Hepatocyte (in vitro differentiated cells): ENCODE data around the gene CHST3. TPM values are rescaled to one million over a fixed set of nuclear protein-coding genes. Genes with fewer than 3 reads are reported as not detected.

ENCODE experiments used
- DNase-seq: peaks from one replicate; pipeline ENCODE4 v3.0.0-alpha.2; 2016; ENCODE audit warnings: low spot score
- H2AFZ ChIP-seq: fragments of 200-600 bp; sonication (generic); 2 replicates; pipeline ENCODE4 v1.6.0; 2016; ENCODE audit warnings: antibody characterized with exemption, mild to moderate bottlenecking
- H3K27ac ChIP-seq: fragments of 200-600 bp; sonication (generic); 2 replicates; pipeline ENCODE4 v1.5.1; 2016; ENCODE audit warnings: mild to moderate bottlenecking
- H3K27me3 ChIP-seq: fragments of 200-600 bp; sonication (generic); 2 replicates; pipeline ENCODE4 v1.6.1; 2016
- H3K36me3 ChIP-seq: fragments of 200-600 bp; sonication (generic); replicated peaks from 2 replicates; pipeline ENCODE4 v1.5.1; 2016; ENCODE audit warnings: low read depth; ENCODE audit not compliant: insufficient read depth
- H3K4me1 ChIP-seq: fragments of 200-600 bp; sonication (generic); 2 replicates; pipeline ENCODE4 v1.5.1; 2016; ENCODE audit warnings: mild to moderate bottlenecking, moderate library complexity; ENCODE audit not compliant: insufficient read depth
- H3K4me2 ChIP-seq: fragments of 200-600 bp; sonication (generic); 2 replicates; pipeline ENCODE4 v1.6.0; 2016
- H3K4me3 ChIP-seq: fragments of 200-600 bp; sonication (generic); 2 replicates; pipeline ENCODE4 v1.5.1; 2016; ENCODE audit warnings: mild to moderate bottlenecking
- H3K79me2 ChIP-seq: fragments of 200-600 bp; sonication (generic); 2 replicates; pipeline ENCODE4 v1.6.0; 2017; ENCODE audit warnings: mild to moderate bottlenecking
- H3K9me2 ChIP-seq: fragments of 200-600 bp; sonication (generic); replicated peaks from 2 replicates; pipeline ENCODE4 v1.6.0; 2017; ENCODE audit warnings: mild to moderate bottlenecking; ENCODE audit not compliant: insufficient read depth
- H3K9me3 ChIP-seq: fragments of 200-600 bp; sonication (generic); 2 replicates; pipeline ENCODE4 v1.5.1; 2016; ENCODE audit warnings: low read depth, mild to moderate bottlenecking
- H4K20me1 ChIP-seq: fragments of 200-600 bp; sonication (generic); 2 replicates; pipeline ENCODE4 v1.6.0; 2016; ENCODE audit warnings: mild to moderate bottlenecking; ENCODE audit not compliant: insufficient read depth, poor library complexity, severe bottlenecking
- EZH2 ChIP-seq: fragments of 200-600 bp; sonication (generic); IDR thresholded peaks from 2 replicates; pipeline ENCODE4 v1.6.1; 2016; ENCODE audit warnings: antibody characterized with exemption, mild to moderate bottlenecking, borderline replicate concordance
- EZH2phosphoT487 ChIP-seq: fragments of 200-600 bp; sonication (generic); IDR thresholded peaks from one replicate; pipeline ENCODE4 v1.6.1; 2018; ENCODE audit warnings: antibody characterized with exemption, mild to moderate bottlenecking, low read depth, moderate library complexity; ENCODE audit not compliant: unreplicated experiment, severe bottlenecking
- WGBS: methylation state at CpG from one replicate; pipeline ENCODE4 v1.1.6; 2016; ENCODE audit warnings: low lambda C conversion rate; ENCODE audit errors: missing lambda C conversion rate; 5-methylcytosine and 5-hydroxymethylcytosine counted together
- polyA plus RNA-seq: library from polyadenylated mRNA; unstranded; fragments of >200 nt; fragmentation: Nextera tagmentation; extraction: Ambion mirVana; gene quantifications from 2 replicates; pipeline ENCODE4 v1.2.1, GENCODE V29; 2016
- total RNA-seq: library from RNA; depleted of rRNA; stranded (reverse); fragments of >200 nt; gene quantifications from 2 replicates; pipeline ENCODE4 v1.2.3, GENCODE V29; 2014
- TF ChIP-seq, protein P1 (sequence below): fragments of 200-600 bp; sonication (generic); IDR thresholded peaks from 2 replicates; pipeline ENCODE4 v1.5.1; 2016; ENCODE audit warnings: antibody characterized with exemption, mild to moderate bottlenecking; ENCODE audit not compliant: poor library complexity

CHST3 gene
- total and polyA plus RNA-seq, 2 experiments from 2014 or later = 6.8 to 14.1 TPM

DNA sequence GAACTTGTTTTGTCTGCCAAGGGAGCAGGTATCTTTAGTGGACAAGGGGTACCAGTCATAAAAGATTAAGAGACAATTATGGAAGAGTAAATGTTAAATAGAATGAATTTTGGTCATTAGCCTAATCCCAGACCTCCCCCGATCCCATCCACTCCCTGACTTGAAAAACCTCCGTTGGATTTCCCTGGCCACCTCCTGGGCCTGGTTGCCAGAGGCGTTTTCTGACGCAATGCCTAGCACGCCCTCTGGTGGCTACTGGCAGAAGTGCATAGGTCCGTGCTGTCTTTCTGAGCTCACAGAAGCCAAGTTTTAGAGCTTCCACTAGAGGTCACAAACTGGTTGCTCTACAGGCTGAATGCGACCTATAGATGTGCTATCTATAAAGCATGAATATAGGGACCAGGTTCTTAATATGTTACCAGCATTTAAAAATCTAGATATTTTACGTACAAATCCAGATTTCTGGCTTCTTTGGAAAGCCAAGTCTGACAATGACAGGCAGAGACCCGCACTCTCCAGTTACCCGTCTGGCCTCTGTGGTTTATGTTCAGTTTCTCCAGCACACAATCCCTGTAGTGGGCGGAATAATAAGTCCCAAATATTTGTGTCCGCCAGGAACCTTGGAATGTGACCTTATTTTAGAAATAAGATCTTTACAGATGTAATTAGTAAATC lies 84.4 kb downstream of the CHST3 start:
- H3K4me1 ChIP-seq = peaks cover 17% of the 10 kb centered on the region
- no peaks in the 10 kb centered on the region for H3K79me2 ChIP-seq
- H3K27ac ChIP-seq = no peak overlapping the region
- no peaks in the 10 kb centered on the region for H3K36me3 ChIP-seq
- H2AFZ ChIP-seq = no peak overlapping the region
- H3K9me3 ChIP-seq = no peaks in the 10 kb centered on the region
- no peak overlapping the region for H3K4me3 ChIP-seq
- no peaks in the 10 kb centered on the region for H3K9me2 ChIP-seq
- H3K27me3 ChIP-seq = no peaks in the 10 kb centered on the region
- WGBS = 31% methylated on average over 12 of the region's 12 CpGs
- H4K20me1 ChIP-seq = no peaks in the 10 kb centered on the region
- TF ChIP-seq, protein P1, sequence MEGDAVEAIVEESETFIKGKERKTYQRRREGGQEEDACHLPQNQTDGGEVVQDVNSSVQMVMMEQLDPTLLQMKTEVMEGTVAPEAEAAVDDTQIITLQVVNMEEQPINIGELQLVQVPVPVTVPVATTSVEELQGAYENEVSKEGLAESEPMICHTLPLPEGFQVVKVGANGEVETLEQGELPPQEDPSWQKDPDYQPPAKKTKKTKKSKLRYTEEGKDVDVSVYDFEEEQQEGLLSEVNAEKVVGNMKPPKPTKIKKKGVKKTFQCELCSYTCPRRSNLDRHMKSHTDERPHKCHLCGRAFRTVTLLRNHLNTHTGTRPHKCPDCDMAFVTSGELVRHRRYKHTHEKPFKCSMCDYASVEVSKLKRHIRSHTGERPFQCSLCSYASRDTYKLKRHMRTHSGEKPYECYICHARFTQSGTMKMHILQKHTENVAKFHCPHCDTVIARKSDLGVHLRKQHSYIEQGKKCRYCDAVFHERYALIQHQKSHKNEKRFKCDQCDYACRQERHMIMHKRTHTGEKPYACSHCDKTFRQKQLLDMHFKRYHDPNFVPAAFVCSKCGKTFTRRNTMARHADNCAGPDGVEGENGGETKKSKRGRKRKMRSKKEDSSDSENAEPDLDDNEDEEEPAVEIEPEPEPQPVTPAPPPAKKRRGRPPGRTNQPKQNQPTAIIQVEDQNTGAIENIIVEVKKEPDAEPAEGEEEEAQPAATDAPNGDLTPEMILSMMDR = peak; percentile 100
- TF ChIP-seq EZH2phosphoT487 (no peak), EZH2 (no peak)
- peak; percentile 94 for DNase-seq
- H3K4me2 ChIP-seq = no peak overlapping the region

DNA sequence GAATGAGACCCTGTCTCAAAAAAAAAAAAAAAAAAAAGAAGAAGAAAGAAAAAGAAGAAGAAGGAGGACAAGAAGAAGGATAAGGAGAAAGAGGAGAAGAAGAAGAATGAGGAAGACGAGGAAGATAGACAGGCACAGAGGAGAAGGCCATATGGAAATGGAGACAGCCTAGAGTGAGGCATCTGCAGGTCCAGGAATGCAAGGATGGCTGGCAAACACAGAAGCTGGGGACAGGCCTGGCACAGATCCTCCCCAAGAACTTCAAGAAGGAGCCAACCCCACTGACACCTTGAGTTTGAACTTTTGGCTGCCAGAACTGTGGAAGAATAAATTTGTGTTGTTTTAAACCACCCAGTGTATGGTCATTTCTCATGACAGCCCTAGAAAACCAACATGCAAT lies 85.3 kb downstream of the CHST3 start:
- no peaks in the 10 kb centered on the region for H3K9me2 ChIP-seq
- 100% methylated on average over 1 of the region's 1 CpG for WGBS
- no peak for DNase-seq
- H3K4me3 ChIP-seq = no peak overlapping the region
- H3K9me3 ChIP-seq = no peaks in the 10 kb centered on the region
- H4K20me1 ChIP-seq = no peaks in the 10 kb centered on the region
- TF ChIP-seq EZH2 = no peak
- TF ChIP-seq, protein P1 = no peak
- TF ChIP-seq EZH2phosphoT487 = no peak
- H2AFZ ChIP-seq = no peak overlapping the region
- H3K4me1 ChIP-seq = peaks cover 9% of the 10 kb centered on the region
- no peaks in the 10 kb centered on the region for H3K27me3 ChIP-seq
- H3K27ac ChIP-seq = no peak overlapping the region
- H3K4me2 ChIP-seq = no peak overlapping the region
- no peaks in the 10 kb centered on the region for H3K36me3 ChIP-seq
- no peaks in the 10 kb centered on the region for H3K79me2 ChIP-seq

DNA sequence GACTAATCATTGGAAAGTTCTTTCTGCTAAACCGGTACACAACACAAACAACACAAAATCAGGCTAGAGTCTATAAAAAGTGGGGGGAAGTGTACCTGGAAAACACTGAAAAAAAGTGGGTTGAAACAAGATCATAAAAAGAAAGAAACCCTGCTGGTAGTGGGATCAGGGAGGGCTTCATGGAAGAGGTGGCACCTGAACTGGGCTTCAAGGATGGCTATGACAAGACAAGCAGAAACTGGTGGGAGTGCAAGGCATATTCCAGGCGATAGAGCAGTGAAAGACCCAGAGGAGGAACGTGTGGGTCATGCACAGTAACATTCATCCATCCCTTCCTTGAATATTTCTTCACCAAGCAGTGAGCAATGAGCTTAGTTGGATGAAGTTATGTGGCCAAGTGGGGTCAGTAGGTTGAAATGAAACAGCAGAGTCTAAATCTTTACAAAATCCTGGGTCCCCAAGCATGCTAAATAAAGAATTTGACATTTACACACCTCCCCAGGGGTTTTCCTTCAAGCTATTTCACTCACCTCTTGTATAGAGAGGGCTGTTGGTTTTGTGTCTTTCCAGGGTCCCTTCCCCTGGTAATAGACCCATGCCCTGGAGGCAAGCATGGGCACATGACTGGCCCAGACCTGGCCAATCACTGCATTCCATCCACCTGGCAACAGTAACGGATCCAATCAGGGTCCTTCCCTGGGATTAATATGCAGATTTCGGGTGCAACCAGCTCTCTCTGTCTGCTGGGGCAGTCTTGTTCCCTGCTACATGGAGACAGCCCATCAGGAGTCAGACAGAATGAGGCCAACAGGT lies 86.0 kb downstream of the CHST3 start:
- H3K9me2 ChIP-seq = no peaks in the 10 kb centered on the region
- no peak overlapping the region for H3K27ac ChIP-seq
- no peak overlapping the region for H3K4me2 ChIP-seq
- H3K9me3 ChIP-seq = no peaks in the 10 kb centered on the region
- no peaks in the 10 kb centered on the region for H3K27me3 ChIP-seq
- H3K4me3 ChIP-seq = no peak overlapping the region
- H3K36me3 ChIP-seq = no peaks in the 10 kb centered on the region
- DNase-seq = no peak
- TF ChIP-seq EZH2phosphoT487 (no peak), EZH2 (no peak)
- TF ChIP-seq, protein P1 = no peak
- no peaks in the 10 kb centered on the region for H3K79me2 ChIP-seq
- WGBS = 89% methylated on average over 5 of the region's 5 CpGs
- H4K20me1 ChIP-seq = no peaks in the 10 kb centered on the region
- H2AFZ ChIP-seq = no peak overlapping the region
- H3K4me1 ChIP-seq = peaks cover 2% of the 10 kb centered on the region
